ENCODE data around the gene MYO1A.
"Not testable (repeated sequence)": the region's sequence is repeated elsewhere in the genome, so short reads cannot be mapped to it uniquely, and the experiment has no call there.

The MYO1A gene

DNA sequence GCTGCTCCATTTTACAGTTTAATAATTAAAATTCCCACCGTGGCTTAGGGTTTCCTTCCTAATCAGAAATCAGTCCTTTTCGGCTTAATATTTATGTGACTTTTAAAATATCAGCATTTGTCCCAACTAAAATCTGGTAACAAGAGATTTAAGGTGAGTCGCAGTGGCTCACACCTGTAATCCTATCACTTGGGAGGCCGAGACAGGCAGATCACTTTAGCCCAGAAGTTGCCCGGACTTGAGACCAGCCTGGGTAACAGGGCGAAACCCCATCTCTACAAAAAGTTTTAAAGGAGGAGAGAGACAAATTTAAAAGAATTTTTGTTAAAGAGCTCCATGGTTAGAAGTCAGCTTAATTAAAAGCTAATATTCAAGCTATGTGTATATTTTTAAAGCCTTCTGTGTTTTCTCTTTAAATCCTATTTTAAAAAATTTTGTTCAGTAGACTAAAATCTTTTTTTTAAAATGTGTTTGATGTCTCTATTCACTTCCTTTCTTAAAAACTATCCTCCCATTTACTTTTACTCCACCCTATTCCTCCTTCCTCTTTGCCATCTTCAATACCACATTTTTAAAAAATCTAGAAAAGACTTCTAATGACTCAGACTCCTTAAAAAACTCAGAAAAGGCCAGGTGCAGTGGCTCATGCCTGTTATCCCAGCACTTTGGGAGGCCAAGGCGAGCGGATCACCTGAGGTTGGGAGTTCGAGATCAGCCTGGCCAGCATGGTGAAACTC lies 29.8 kb downstream of the MYO1A start:
- DNase-seq (ENCODE audit: low read depth in 2 of 3, low spot score in 2 of 3): no peak

DNA sequence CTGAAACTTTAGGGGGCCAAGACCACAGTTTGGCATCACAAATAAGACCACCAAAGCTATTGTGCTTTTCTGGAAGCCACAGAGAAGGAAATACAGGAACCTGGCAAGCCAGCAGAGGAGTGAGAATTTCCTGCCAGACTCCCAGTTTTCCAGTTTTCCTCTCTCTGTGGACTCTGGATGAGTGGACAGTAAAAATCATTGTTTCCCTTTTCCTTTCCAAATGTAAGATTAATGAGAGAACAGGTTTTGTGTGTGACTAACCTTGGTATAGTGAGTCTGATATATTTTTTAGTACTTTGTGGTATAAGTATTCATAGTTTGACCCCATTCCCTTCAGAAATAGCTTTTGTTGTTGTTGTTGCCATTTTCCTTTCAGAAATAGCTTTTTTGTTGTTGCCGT lies 31.0 kb downstream of the MYO1A start:
- DNase-seq (ENCODE audit: low read depth in 2 of 3, low spot score in 2 of 3): no peak

DNA sequence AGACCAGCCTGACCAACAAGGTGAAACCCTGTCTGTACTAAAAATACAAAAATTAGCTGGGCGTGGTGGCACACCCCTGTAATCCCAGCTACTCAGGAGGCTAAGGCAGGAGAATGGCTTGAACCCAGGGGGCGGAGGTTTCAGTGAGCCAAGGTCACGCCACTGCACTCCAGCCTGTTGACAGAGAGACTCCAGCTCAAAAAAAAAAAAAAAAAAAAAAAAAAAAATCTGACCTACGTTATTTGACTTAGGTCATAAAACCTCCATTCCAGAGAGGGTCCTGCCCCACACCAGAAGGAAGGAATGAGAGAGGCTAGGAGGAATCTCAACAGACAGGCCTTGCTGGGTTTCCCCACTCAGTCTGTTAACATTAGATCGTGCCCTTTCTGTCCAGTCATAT lies 31.6 kb downstream of the MYO1A start:
- not testable (repeated sequence) for DNase-seq (ENCODE audit: low read depth in 2 of 3, low spot score in 2 of 3)

DNA sequence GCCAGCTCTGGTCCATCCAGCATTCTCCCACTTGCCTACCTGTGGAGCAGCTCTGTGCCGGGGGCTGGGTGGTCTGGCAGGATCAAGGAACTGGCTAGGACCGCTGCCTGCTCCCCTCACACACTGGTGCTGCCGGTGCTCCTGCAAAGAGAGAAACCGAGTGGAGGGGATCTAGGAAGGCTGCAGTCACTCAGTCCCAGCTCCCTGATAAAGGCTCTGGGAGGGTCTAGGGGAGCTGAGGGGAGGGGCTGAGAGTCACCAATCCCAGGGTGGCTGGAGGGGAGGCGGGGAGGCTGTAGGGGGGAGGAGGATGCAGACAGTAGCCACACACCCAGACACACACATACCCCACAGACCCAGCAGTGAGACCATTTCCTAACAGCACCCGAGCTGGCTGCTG lies 33.6 kb downstream of the MYO1A start, which contains the start of gene TAC3:
TSS of gene TAC3 (minus strand) at position 182 of the 400 bp plus-strand sequence. CDS start 732 bp downstream, outside the sequence.
- no peak for DNase-seq (ENCODE audit: low read depth in 2 of 3, low spot score in 2 of 3)

DNA sequence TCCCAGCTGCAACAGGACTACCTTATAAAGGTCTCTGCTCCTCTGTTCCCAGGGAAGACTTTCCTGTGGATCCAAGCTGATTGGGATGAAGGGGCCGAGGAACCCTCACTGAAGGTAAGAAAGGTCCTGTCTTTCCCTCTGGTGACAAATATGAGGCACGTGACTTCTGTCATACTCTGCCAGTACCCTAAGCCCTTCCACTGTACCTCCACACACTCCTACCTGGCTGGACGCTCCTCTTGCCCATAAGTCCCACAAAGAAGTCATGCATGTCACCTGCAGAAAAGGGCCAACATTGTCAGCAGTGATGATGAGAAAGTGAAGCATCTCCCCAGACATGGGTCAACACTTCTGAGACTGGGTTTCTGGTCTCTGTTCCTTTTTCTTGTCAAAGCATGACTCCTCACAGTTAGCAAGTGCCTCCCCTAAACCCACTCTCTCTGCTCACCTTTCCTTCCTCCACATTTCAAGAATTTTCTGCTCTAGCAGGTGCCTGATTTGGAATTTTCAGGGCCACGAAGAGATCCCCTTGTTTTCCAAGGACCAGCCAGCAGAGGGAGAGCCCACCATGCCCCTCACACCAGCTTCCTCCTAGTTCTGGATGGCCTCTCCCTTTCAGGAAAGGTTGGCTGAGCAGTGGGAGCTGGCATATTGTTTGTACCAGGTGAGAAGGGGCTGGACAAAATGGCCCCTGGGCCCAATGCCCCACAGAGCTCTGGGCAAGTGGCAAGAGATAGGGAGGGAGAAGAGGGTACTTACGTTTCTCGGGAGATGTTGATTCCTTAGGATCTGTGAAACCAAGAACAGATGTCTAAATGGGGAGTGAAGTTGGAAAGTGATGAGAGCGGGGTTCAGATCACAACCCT lies 37.1 kb downstream of the MYO1A start:
- no peak for DNase-seq (ENCODE audit: low read depth in 2 of 3, low spot score in 2 of 3)

DNA sequence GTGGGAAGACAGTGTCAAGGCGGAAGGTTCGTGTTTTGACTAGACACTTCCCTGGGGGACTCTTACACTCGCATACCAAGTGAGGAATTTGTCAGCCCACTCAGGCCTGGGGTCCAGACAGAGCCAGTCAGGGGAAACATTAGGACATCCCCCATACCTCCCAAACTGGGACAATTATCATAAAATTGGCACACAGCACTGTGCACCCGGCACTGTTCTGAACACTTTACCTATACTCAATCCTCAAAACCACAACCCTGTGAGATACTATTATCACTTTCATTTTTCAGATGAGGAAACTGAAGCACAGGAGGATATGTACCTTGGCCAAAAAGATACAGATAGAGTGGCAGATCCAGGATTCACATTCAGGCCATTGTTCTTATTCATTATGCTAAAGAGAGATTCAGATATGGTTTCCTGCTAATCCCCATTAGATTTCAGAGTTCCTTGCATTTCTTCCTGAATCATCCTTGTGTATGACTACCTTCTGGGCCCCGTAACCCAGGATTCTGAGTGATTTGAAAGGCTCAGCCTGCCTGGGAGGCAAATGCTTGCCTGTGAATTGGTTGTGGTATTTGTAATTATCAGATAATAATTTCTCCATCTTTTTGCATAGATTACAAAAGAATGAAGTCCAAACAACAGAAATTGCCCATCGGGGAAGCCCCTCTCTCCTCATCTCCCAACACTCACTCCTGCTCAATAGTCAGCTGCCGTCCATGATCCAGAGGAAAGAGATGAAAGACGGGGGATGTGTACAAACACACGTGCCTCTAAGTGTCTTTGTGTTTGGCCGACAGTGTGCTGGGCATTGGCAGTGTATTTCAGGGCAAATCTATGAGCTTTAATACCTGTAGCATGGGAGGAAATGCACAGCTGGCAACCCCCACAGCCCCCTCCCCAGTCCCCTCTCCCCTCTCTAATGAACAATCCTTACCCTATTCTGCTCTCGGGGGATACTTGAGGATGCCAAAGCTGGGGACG lies 38.2 kb downstream of the MYO1A start:
- no peak for DNase-seq (ENCODE audit: low read depth in 2 of 3, low spot score in 2 of 3)

DNA sequence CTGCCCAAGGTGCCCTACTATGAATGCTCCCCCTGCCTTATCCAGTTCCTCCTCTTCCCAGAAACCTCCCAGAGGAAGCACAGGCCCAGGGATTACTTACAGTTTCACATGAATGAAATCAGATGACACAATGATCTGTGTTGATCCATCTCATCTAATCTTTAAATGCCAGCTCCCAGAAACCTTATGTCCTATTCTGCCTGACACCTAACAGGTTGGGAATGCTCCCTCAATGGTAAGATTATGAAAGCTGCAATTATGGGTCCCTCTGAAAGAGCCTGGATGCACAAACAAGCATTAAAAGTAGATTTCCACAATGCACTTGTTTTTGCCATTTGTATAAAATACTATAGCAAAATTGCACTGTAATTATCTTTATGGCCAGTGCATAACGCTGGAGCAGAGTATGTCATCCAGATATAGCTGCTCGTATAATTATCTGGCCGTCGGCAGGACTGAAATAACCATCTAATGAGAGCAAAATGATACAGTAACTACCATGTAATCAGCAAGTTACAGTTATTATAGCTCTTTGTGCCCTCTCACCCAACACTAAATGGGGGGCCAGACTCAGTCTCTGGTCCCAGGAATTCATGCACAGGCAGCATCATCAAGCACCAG lies 39.2 kb downstream of the MYO1A start:
- DNase-seq (ENCODE audit: low read depth in 2 of 3, low spot score in 2 of 3): no peak

DNA sequence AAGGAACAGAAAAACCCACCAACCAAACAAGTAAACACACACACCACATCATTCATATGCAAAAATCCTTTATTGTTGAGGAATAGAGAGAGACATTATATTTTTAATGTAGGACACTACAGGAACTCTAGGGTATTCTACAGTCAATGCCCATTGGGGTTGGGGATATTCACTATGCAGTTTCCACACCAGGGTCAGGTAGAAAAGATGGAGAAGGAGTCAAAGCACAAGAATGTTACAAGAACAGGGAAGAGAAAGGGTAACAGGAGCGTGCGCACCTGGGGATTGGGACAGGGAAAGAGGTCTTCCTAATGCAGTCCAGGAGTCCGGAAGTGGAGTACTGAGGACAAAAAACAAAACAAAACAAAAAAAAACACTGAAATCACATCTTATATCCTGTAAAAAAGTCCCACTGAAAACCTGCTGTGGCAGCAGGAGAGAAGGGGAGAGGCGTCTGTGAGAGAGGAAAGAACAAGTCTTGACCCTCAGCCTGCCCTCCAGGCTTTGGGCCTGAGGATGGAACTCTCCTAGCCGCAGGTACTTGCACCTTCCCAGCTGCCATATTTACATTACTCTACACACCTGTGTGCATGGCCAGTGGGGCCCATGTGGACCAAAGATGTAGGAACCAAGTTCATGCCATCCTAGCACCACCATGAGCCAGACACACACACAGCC lies 39.8 kb downstream of the MYO1A start:
- DNase-seq (ENCODE audit: low read depth in 2 of 3, low spot score in 2 of 3): no peak

DNA sequence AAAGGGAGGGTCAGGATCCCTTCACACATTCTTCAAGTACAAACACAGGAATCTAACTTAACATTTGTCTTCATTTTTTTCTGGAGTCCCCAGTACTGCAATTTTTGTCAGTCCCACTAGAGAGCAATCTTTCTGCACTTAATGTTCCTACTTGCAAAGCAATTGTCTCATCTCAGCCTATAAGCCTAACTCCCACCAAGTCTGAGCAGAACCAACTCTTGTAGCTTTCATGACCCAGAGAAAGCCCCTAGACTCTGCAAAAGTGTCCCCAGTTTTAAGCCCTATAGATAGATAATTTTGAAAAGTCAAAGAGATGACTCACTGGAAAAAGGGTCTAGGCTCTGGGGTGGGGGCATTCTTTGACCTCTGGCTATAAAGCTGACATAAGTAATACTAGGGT lies 41.8 kb downstream of the MYO1A start:
- DNase-seq (ENCODE audit: low read depth in 2 of 3, low spot score in 2 of 3): no peak

DNA sequence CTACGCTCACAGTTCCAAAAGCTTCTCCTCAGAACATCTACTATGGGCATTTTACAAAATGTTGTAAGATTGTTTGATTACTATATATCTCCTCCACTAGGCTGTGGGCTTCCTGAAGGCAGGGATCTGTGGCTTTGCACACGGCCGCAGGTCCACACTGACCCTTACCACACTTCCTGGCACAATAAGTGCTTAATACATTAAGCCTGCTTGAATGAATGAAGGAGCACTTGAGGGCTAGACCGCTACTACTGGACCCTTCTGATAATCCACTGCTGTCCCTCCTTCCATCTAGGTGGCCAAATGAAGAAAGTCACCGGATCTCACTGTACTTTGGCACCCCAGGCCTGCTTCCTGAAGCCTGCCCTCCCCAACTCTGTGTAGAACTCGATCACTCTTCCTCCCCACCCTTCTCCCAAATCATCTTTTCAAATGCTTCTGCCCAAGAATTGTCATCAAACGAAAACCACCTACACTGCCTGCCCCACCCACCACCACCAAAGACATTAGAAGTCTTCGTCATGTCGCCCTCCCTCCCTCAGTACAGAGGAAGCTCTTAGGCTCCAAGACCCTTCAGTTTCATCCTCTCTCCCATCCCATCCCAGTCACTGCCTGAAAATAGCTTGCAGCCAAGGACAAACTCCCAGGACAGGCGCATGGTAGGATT lies 43.0 kb downstream of the MYO1A start:
- DNase-seq (ENCODE audit: low read depth in 2 of 3, low spot score in 2 of 3): no peak

DNA sequence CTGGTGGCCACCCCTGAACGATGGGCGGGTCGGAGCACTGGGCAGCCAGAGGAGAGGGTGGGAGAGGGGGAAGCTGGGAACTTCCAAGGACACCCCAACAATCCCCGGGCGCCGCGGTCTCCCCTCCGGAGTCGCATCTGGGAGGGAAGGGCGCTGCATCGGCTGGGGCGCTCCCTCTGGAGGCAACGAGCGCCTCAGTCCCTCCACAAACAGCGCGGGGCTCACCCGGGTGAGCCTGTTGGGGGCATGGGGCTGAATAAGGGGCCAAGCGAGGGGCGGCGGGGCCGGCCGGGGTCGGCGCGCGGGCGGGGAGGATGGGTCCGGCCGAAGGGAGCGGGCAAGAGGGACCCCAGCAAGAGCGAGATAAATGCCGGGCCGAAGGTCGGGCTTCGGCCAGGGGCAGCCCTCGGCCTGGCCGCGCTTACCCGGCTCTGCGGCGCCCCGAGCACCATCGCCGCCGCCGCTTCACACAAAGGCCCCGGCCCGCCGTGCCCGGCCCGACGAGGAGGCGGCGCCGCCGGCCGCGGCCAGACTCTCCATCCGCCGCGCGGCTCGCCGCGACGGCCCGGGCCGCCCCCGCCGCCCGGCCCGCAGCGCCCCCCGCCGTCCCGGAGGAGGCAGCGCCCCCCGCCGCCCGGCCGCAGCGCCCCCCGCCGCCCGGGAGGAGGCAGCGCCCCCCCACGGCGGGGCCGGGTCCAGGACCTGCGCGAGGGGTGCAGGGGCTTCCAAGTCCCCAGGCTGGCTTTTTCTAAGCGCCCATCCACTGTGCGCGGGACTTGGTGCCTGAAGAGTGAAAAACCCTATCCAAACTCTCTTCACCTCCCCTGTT lies 43.7 kb downstream of the MYO1A start, which contains the start of gene ZBTB39:
TSS of gene ZBTB39 (minus strand) at position 567 of the 829 bp plus-strand sequence. CDS start 1,629 bp downstream, outside the sequence.
- DNase-seq (ENCODE audit: low read depth in 2 of 3, low spot score in 2 of 3): peak in 2 of 3 experiments; percentile 57 to 64

DNA sequence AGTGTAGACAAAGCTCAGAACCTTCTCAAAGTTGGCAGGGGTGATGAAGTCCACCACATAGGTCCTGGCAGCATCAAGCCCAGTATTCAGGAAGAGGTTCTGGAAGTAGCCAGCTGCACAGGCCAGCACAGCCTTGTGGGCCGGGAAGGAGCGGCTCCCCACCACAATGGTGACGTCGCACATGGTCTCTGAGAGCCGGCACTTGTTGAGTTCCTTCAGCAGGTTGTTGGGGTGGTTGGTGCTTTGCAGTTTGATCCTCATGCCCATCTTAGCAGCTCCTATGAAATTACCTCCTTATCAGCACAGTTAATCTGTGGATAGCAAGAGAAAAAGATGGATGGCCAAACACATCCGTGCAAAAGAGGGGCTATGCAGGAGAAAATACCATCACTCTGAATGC lies 45.3 kb downstream of the MYO1A start:
- DNase-seq (ENCODE audit: low read depth in 2 of 3, low spot score in 2 of 3): no peak

DNA sequence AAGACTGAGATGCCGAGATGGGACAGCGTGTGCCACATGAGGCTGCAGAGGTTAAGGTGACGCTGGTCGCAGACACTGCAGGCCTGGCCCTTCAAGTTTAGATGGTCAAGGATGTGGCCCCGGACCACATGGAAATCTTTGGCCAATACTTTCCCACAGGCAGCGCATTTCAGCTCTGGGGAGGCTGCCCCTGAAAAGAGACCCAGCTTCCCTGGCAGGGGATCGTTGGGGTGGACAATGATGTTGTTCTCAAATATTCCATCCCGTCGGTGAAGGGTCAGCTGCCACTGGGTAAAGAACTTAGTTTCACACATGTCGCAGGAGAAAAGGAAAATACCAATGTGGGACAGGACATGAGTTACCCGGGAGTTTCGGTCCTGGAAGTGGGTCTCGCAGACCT lies 46.5 kb downstream of the MYO1A start:
- DNase-seq (ENCODE audit: low read depth in 2 of 3, low spot score in 2 of 3): no peak

DNA sequence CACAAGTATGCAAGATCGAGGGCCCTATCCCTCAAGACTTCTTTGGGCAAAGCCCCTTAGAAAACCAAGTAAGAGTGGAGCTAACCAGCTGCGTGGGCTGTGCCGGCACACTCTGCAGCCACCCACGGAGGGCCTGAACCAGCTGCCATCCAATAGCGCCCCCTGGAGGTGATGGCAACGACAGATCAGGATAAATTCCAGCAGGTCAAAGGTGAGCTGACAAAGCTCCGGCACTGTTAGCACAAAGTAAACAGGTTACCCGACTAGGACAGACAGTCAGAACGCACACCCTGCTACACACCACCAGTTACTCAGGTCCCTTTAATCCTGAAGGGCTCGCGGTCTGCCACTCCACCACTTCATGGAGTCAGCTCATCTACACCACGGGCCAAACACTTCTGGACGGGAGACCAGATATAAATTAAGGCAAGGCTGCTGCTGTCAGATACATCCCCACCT lies 48.5 kb downstream of the MYO1A start:
- peak; percentile 43 to 79 (median 65) for DNase-seq (ENCODE audit: low read depth in 2 of 3, low spot score in 2 of 3)

DNA sequence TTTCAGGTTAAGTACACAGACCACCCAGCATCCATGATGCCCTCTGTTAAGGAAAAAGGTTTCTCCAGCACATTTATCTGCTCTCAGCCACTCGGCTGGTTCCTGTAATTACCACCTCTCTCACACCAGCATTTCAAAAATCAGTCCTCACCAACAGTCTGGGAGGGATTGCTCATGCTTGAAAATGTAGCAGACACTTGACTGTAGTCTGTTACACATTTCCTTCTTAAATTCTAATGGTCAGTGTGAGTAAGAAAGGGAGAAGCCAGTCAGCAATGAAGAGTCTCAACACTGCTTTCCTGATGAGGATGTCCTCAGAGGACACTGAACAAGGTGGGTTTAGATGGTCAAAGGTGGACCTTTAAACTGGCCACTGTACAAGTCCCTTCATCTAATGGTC lies 49.5 kb downstream of the MYO1A start:
- DNase-seq (ENCODE audit: low read depth in 2 of 3, low spot score in 2 of 3): no peak

DNA sequence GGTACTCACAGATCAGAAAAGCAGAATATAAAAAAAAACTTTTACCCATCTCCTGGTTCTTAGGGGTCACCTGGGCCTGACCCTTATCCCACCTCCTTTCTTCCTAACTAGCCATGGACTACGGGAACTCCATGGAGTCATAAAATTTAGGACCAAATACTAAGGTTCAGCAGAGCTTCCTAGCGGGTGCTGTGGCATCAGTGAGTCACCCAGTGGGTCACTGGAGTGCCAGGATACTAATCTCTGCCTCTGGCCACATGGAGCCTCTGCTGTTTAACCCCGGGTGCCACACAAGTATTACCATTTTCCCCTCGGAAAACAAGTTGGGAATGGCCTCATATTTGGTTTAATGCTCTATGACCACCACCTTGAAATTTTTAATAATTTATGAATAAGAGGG lies 50.5 kb downstream of the MYO1A start:
- no peak for DNase-seq (ENCODE audit: low read depth in 2 of 3, low spot score in 2 of 3)

DNA sequence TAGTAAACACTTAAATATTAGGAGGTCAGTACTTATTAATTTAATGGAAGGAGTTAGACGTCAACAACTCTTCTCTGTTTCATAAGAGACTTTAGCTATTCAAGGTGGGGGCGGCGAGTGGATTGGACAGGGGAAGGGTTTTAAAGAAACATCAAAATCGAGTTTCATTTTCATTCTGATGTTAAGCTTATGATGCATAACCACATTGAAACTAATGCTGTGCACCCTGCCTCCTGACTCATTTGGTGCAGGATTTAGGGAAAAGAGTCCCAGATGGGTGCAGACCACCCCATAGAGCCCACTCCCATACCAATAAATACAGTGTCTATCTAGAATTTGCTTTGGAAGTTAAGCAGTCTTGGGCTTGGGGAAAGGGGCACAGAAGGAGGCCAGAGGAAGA lies 50.9 kb downstream of the MYO1A start:
- no peak for DNase-seq (ENCODE audit: low read depth in 2 of 3, low spot score in 2 of 3)

DNA sequence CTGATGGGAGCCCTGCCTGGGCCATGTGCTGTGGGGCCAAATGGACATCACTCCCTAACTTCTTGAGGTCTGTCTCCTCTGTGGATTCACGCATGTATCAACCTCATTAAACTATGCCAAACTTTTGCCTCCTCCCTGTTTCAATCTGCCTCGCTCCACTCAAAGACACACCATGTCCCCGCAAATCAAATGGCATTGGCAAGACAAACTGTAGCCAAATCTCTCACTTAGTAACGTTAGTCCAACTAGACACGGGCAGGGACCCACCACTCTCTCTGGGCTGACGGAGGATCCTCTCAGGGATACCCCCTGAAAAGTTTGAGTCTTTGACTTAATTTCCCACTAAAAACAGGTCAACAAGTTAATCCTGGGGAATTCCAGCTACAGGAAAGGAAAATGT lies 51.6 kb downstream of the MYO1A start:
- no peak for DNase-seq (ENCODE audit: low read depth in 2 of 3, low spot score in 2 of 3)
